ENCODE results near the gene FBXO8. TPM values are rescaled to one million over a fixed set of nuclear protein-coding genes. Genes with fewer than 3 reads are reported as not detected.
A peak's percentile ranks its signal among the peaks of the same experiment; 100 is the strongest.

Gene FBXO8
- total RNA-seq, 1 experiment from 2014 or later: 8.2 TPM

GRCh38 chr4:174292473-174292872 is 9.0 kb upstream of the FBXO8 start:
- no peak overlapping the region for H3K9ac ChIP-seq (ENCODE audit: low read length)
- H3K4me1 ChIP-seq (ENCODE audit: insufficient read depth, low read length): no peaks in the 10 kb centered on the region
- H3K9me2 ChIP-seq (replicated peaks; ENCODE audit: low read length): no peaks in the 10 kb centered on the region
- peaks cover 20% of the 10 kb centered on the region for H3K36me3 ChIP-seq (ENCODE audit: low read depth, low read length)
- H3K4me2 ChIP-seq (ENCODE audit: low read length): no peak overlapping the region
- no peaks in the 10 kb centered on the region for H3K27me3 ChIP-seq (ENCODE audit: low read length)
- H4K20me1 ChIP-seq (ENCODE audit: low read length): no peaks in the 10 kb centered on the region
- no peak for DNase-seq
- BruUV-seq (replicated peaks): no TSS peak
- ChIA-PET POLR2A (ENCODE audit: unreplicated experiment) (no interaction called here), CTCF (no interaction called here)
- ATAC-seq: no peak
- H3K79me2 ChIP-seq (ENCODE audit: low read length): 0 out of 2 replicates have a peak, but pooled peaks cover 9% of the 10 kb centered on the region
- intact Hi-C loops (cut with micrococcal nuclease): no loop called here
- H3F3A ChIP-seq (ENCODE audit: low read length, unreplicated experiment): no peaks in the 10 kb centered on the region
- TF ChIP-seq EZH2 (IDR thresholded peaks at IDR 0.05; ENCODE audit: low read length, unreplicated experiment) (no peak), EZH2phosphoT487 (IDR thresholded peaks at IDR 0.05; ENCODE audit: borderline replicate concordance, low read length) (no peak)
- TF ChIP-seq, protein P1, sequence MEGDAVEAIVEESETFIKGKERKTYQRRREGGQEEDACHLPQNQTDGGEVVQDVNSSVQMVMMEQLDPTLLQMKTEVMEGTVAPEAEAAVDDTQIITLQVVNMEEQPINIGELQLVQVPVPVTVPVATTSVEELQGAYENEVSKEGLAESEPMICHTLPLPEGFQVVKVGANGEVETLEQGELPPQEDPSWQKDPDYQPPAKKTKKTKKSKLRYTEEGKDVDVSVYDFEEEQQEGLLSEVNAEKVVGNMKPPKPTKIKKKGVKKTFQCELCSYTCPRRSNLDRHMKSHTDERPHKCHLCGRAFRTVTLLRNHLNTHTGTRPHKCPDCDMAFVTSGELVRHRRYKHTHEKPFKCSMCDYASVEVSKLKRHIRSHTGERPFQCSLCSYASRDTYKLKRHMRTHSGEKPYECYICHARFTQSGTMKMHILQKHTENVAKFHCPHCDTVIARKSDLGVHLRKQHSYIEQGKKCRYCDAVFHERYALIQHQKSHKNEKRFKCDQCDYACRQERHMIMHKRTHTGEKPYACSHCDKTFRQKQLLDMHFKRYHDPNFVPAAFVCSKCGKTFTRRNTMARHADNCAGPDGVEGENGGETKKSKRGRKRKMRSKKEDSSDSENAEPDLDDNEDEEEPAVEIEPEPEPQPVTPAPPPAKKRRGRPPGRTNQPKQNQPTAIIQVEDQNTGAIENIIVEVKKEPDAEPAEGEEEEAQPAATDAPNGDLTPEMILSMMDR (conservative IDR thresholded peaks at IDR 0.05; ENCODE audit: low read depth, low read length): no peak
- no peak overlapping the region for H3K4me3 ChIP-seq (ENCODE audit: low read length)
- H2AFZ ChIP-seq (ENCODE audit: low read length): no peak overlapping the region
- 0 out of 2 replicates have a peak, but pooled peaks cover 5% of the 10 kb centered on the region for H3K9me3 ChIP-seq (ENCODE audit: low read length)
- H3K27ac ChIP-seq (ENCODE audit: low read length): no peak overlapping the region

DNA sequence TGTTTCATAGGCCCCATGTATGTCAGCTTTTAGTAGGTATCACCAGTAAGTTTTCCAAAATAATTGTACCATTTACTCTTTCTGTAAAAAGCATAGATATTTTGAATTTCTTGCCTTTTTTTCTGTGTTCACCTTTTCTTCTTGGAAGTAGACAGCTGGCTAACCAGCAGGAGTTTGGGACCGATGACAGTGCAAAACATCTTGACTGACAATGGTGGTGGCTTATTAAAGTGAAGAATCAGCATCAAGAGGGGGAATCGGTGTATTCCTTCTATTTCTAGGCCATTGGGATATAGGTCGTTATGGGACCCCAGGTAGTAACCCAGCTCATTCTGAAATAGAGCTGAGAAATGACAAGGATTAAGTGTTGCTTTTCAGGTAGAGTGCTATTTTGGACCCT is 3.4 kb upstream of the FBXO8 start:
- H3K27ac ChIP-seq (ENCODE audit: low read length): no peak overlapping the region
- ATAC-seq (no peak), DNase-seq (no peak)
- no peak overlapping the region for H3K9ac ChIP-seq (ENCODE audit: low read length)
- no peaks in the 10 kb centered on the region for H3F3A ChIP-seq (ENCODE audit: low read length, unreplicated experiment)
- intact Hi-C loops (cut with micrococcal nuclease): no loop called here
- H3K4me1 ChIP-seq (ENCODE audit: insufficient read depth, low read length): peaks cover 14% of the 10 kb centered on the region; the same call in 1 of the 2 replicates
- peaks cover 45% of the 10 kb centered on the region for H3K79me2 ChIP-seq (ENCODE audit: low read length)
- no peaks in the 10 kb centered on the region for H3K9me2 ChIP-seq (replicated peaks; ENCODE audit: low read length)
- no peak overlapping the region for H3K4me2 ChIP-seq (ENCODE audit: low read length)
- TF ChIP-seq, protein P1 (conservative IDR thresholded peaks at IDR 0.05; ENCODE audit: low read depth, low read length): no peak
- TF ChIP-seq EZH2phosphoT487 (IDR thresholded peaks at IDR 0.05; ENCODE audit: borderline replicate concordance, low read length) (no peak), EZH2 (IDR thresholded peaks at IDR 0.05; ENCODE audit: low read length, unreplicated experiment) (no peak)
- no peak overlapping the region for H2AFZ ChIP-seq (ENCODE audit: low read length)
- BruUV-seq (replicated peaks): no TSS peak
- ChIA-PET POLR2A (ENCODE audit: unreplicated experiment) (no interaction called here), CTCF (no interaction called here)
- no peaks in the 10 kb centered on the region for H3K27me3 ChIP-seq (ENCODE audit: low read length)
- H3K36me3 ChIP-seq (ENCODE audit: low read depth, low read length): peaks cover under 1% of the 10 kb centered on the region; the same call in 1 of the 2 replicates
- no peaks in the 10 kb centered on the region for H4K20me1 ChIP-seq (ENCODE audit: low read length)
- H3K9me3 ChIP-seq (ENCODE audit: low read length): no peaks in the 10 kb centered on the region
- H3K4me3 ChIP-seq (ENCODE audit: low read length): no peak overlapping the region

GRCh38 chr4:174284487-174284886 is 1.0 kb upstream of the FBXO8 start:
- H3K79me2 ChIP-seq (ENCODE audit: low read length): peaks cover 68% of the 10 kb centered on the region
- no peaks in the 10 kb centered on the region for H4K20me1 ChIP-seq (ENCODE audit: low read length)
- no TSS peak for BruUV-seq (replicated peaks)
- no peaks in the 10 kb centered on the region for H3K9me2 ChIP-seq (replicated peaks; ENCODE audit: low read length)
- H3K27ac ChIP-seq (ENCODE audit: low read length): no peak overlapping the region
- peak overlapping the region; percentile 92 for H3K4me3 ChIP-seq (ENCODE audit: low read length)
- 0 out of 2 replicates have a peak, but pooled peaks cover 3% of the 10 kb centered on the region for H3K36me3 ChIP-seq (ENCODE audit: low read depth, low read length)
- peak overlapping the region; percentile 93 for H3K4me2 ChIP-seq (ENCODE audit: low read length)
- no peaks in the 10 kb centered on the region for H3F3A ChIP-seq (ENCODE audit: low read length, unreplicated experiment)
- ChIA-PET POLR2A (ENCODE audit: unreplicated experiment) (interaction anchor here (0.6 kb wide), 1 partner anchor 74 kb away, joined by 3 read pairs; no protein-coding TSS in a partner anchor), CTCF (interaction anchor here (0.5 kb wide), 1 partner anchor 43 kb away, joined by 3 read pairs; no protein-coding TSS in a partner anchor)
- no peaks in the 10 kb centered on the region for H3K9me3 ChIP-seq (ENCODE audit: low read length)
- peak overlapping the region; percentile 98 for H2AFZ ChIP-seq (ENCODE audit: low read length)
- H3K4me1 ChIP-seq (ENCODE audit: insufficient read depth, low read length): peaks cover 16% of the 10 kb centered on the region; the same call in 1 of the 2 replicates
- no peak for DNase-seq
- intact Hi-C loops (cut with micrococcal nuclease): no loop called here
- TF ChIP-seq EZH2 (IDR thresholded peaks at IDR 0.05; ENCODE audit: low read length, unreplicated experiment) (no peak), EZH2phosphoT487 (IDR thresholded peaks at IDR 0.05; ENCODE audit: borderline replicate concordance, low read length) (no peak)
- TF ChIP-seq, protein P1 (conservative IDR thresholded peaks at IDR 0.05; ENCODE audit: low read depth, low read length): no peak
- 0 out of 2 replicates have a peak, but pooled peaks have one; percentile 8 for ATAC-seq
- no peaks in the 10 kb centered on the region for H3K27me3 ChIP-seq (ENCODE audit: low read length)
- H3K9ac ChIP-seq (ENCODE audit: low read length): peak overlapping the region; percentile 95

Measured in PC-3 (cell line).